ENCODE measurements around the gene ESYT2.

- TF ChIP-seq, protein P1, sequence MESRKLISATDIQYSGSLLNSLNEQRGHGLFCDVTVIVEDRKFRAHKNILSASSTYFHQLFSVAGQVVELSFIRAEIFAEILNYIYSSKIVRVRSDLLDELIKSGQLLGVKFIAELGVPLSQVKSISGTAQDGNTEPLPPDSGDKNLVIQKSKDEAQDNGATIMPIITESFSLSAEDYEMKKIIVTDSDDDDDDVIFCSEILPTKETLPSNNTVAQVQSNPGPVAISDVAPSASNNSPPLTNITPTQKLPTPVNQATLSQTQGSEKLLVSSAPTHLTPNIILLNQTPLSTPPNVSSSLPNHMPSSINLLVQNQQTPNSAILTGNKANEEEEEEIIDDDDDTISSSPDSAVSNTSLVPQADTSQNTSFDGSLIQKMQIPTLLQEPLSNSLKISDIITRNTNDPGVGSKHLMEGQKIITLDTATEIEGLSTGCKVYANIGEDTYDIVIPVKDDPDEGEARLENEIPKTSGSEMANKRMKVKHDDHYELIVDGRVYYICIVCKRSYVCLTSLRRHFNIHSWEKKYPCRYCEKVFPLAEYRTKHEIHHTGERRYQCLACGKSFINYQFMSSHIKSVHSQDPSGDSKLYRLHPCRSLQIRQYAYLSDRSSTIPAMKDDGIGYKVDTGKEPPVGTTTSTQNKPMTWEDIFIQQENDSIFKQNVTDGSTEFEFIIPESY (IDR thresholded peaks at IDR 0.05; ENCODE audit: borderline replicate concordance, low read depth) = peak; percentile 99
- peak; percentile 57 for TF ChIP-seq GABPA (IDR thresholded peaks at IDR 0.05; ENCODE audit: low read depth)
- no peak for TF ChIP-seq RFX5 (IDR thresholded peaks at IDR 0.05; ENCODE audit: low read length)
- TF ChIP-seq SMC3 (IDR thresholded peaks at IDR 0.05; ENCODE audit: low read depth, low read length) = no peak
- TF ChIP-seq YY1 (IDR thresholded peaks at IDR 0.05; ENCODE audit: low read depth) = no peak
- TF ChIP-seq CTCF (IDR thresholded peaks at IDR 0.05) = no peak
- TF ChIP-seq, protein P2, sequence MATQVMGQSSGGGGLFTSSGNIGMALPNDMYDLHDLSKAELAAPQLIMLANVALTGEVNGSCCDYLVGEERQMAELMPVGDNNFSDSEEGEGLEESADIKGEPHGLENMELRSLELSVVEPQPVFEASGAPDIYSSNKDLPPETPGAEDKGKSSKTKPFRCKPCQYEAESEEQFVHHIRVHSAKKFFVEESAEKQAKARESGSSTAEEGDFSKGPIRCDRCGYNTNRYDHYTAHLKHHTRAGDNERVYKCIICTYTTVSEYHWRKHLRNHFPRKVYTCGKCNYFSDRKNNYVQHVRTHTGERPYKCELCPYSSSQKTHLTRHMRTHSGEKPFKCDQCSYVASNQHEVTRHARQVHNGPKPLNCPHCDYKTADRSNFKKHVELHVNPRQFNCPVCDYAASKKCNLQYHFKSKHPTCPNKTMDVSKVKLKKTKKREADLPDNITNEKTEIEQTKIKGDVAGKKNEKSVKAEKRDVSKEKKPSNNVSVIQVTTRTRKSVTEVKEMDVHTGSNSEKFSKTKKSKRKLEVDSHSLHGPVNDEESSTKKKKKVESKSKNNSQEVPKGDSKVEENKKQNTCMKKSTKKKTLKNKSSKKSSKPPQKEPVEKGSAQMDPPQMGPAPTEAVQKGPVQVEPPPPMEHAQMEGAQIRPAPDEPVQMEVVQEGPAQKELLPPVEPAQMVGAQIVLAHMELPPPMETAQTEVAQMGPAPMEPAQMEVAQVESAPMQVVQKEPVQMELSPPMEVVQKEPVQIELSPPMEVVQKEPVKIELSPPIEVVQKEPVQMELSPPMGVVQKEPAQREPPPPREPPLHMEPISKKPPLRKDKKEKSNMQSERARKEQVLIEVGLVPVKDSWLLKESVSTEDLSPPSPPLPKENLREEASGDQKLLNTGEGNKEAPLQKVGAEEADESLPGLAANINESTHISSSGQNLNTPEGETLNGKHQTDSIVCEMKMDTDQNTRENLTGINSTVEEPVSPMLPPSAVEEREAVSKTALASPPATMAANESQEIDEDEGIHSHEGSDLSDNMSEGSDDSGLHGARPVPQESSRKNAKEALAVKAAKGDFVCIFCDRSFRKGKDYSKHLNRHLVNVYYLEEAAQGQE (IDR thresholded peaks at IDR 0.05; ENCODE audit: low read depth, low read length) = 0 out of 2 replicates have a peak, but pooled peaks have one; percentile 9
- TF ChIP-seq, protein P3, sequence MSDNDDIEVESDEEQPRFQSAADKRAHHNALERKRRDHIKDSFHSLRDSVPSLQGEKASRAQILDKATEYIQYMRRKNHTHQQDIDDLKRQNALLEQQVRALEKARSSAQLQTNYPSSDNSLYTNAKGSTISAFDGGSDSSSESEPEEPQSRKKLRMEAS (IDR thresholded peaks at IDR 0.05; ENCODE audit: low read depth) = peak; percentile 88
- no peak for TF ChIP-seq FOXM1 (IDR thresholded peaks at IDR 0.05; ENCODE audit: low read depth)
These were observed 124.6 kb downstream of the ESYT2 start, which contains the start of gene NCAPG2 for GRCh38 chr7:158704524-158705233.

All from SK-N-SH (cell line).